KOPT-K1 (cell line): ENCODE data around the gene WNT3A.
"Not testable (repeated sequence)": the region's sequence is repeated elsewhere in the genome, so short reads cannot be mapped to it uniquely, and the experiment has no call there.

ENCODE experiments used
- H3K27ac ChIP-seq: fragments of 200-600 bp; sonication (generic); 2 replicates; pipeline ENCODE4 v1.5.1; 2016; ENCODE audit warnings: antibody characterized with exemption, mild to moderate bottlenecking, low read depth, low read length; ENCODE audit not compliant: poor library complexity, severe bottlenecking
- H3K36me3 ChIP-seq: fragments of 200-600 bp; sonication (generic); 2 replicates; pipeline ENCODE4 v1.5.1; 2017; ENCODE audit warnings: antibody characterized with exemption, mild to moderate bottlenecking, low read length, moderate library complexity; ENCODE audit not compliant: insufficient read depth
- H3K9me3 ChIP-seq: fragments of 200-600 bp; sonication (generic); 2 replicates; pipeline ENCODE4 v1.5.1; 2017; ENCODE audit warnings: antibody characterized with exemption, low read length, mild to moderate bottlenecking; ENCODE audit not compliant: insufficient read depth, poor library complexity, severe bottlenecking

Gene WNT3A

DNA sequence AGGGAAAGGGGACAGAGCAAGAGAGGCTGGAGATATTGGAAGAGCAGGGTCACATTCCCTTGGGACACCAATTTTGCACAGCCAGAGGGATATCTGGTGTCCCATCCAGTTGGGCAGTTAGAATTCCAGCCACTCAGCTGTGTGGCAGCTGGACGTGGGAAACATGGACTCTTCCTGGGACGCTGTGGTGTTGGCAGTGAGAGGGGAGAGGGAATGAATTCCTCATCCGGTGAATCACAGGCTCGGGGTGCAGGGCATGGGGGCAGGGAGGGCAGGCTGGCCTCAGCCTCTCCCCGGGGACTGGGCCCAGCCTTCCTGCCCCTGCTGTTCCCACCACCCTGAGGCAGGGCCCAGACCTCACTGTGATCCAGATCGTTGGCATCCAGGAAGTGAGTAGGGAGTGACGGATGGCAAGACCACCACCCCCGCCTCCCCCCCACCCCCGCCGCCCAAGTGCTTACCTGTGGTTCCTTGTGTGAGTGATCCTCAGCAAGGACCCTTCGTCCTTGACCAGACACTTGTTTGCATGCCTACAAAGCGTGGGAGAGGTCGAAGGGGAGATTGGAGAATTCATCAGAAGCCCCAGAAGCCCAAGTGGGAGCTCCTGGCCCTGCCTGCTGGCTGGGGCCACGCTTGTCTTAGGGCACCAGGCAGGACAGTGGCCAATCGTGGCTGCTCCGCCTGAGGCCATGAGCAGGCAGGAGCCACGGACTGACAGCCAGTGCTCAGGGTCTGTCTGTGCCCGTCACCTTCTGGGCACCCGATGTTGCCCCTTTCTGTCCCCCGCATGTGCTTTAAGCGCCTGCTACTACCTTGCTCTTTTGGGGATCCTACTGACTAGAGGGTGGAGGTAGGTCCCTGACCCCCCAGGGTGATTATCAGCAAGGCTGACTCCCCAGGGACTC is 8.7 kb downstream of the WNT3A start:
- H3K27ac ChIP-seq = no peak overlapping the region
- no peaks in the 10 kb centered on the region for H3K9me3 ChIP-seq
- H3K36me3 ChIP-seq = no peaks in the 10 kb centered on the region

DNA sequence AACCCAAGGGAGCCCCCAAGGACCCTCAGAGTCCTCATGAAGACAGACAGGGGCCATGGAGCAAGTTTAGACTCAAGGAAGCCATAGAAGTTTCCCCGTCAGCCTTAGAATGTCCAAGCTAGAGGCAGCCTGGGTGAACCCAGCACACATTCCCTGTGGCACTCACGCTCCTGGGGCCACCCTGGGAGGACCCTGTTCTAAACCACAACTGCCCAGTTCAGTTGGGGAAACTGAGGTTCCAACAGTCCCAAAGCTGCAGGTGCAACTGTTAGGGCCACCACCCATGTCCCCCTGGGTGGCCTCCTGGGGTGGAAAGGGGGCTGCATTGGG is 9.3 kb downstream of the WNT3A start:
- H3K36me3 ChIP-seq = no peaks in the 10 kb centered on the region
- no peaks in the 10 kb centered on the region for H3K9me3 ChIP-seq
- H3K27ac ChIP-seq = no peak overlapping the region

GRCh38 chr1:228016653-228017355 is 10.0 kb downstream of the WNT3A start:
- no peaks in the 10 kb centered on the region for H3K9me3 ChIP-seq
- H3K27ac ChIP-seq = no peak overlapping the region
- H3K36me3 ChIP-seq = no peaks in the 10 kb centered on the region

GRCh38 chr1:228017356-228018124 is 10.7 kb downstream of the WNT3A start:
- Histone ChIP-seq H3K36me3 (no peaks in the 10 kb centered on the region), H3K9me3 (no peaks in the 10 kb centered on the region), H3K27ac (no peak overlapping the region)

DNA sequence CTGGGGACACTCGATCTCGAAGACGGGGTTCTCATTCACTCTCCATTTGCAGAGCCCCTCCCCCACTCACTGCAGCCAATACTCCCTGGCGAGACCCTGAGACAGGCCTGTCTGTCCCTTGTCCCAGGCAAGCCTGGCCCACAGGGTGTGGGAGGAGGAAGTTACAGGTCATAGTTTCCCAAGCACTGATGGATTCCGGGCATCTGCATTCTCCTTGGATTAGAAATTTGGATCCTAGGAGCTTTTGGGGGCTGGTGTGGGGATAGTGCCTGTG is 11.3 kb downstream of the WNT3A start:
- H3K27ac ChIP-seq = no peak overlapping the region
- no peaks in the 10 kb centered on the region for H3K9me3 ChIP-seq
- H3K36me3 ChIP-seq = no peaks in the 10 kb centered on the region

DNA sequence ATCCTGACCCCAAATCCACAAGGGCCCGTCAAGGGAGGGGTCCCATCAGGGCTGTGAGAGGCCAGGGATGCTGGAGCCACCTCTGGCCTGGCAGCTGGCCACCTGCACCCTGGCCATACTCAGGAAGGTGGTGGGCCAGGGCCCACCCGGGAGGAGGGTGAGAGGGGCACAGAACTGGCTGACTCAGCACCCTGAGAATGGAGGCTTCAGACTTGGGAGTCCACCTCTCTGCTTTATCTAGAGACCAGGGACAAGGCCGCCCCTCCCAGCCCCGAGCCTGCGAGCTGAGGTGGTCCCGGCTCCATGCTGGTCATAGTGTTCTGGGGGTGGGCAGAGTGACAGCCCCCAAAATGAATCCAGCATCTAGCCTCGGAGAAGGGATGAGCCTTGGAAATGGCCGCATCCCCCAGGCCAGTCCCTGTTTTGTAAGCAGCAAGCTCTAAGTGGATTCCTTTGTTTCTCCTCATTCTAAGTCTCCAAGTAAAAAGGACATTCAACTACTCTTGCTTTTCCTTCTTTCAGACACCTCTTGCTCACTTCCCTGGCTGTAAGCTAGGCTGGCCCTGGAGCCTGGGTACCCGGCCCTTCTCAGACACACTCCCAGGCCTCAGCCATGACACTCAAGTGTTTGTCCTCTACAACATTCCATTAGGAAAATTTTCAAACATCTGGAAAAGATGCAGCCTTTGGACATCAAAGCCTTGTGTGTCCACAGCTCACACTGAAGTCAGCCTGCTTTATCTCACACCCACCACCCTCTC is 12.3 kb downstream of the WNT3A start:
- no peaks in the 10 kb centered on the region for H3K9me3 ChIP-seq
- no peak overlapping the region for H3K27ac ChIP-seq
- H3K36me3 ChIP-seq = no peaks in the 10 kb centered on the region

DNA sequence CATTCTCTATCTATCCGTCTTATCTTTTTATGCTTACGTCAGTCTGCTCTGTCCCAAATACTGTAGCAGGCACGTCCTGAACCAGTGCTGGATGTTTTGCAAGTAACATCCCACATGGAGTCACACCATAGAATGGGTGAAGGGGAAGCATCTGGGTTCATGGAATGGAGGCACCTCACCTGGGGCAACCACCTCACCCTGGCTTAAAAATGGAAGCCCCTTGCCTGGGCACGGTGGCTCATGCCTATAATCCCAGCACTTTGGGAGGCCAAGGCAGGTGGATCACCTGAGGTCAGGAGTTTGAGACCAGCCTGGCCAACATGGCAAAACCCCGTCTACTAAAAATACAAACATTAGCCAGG is 12.9 kb downstream of the WNT3A start:
- H3K36me3 ChIP-seq, H3K9me3 ChIP-seq, H3K27ac ChIP-seq: not testable (repeated sequence)

GRCh38 chr1:228020686-228021354 is 14.0 kb downstream of the WNT3A start:
- no peak overlapping the region for H3K27ac ChIP-seq
- H3K36me3 ChIP-seq = no peaks in the 10 kb centered on the region
- no peaks in the 10 kb centered on the region for H3K9me3 ChIP-seq

- no peaks in the 10 kb centered on the region for H3K9me3 ChIP-seq
- H3K36me3 ChIP-seq = no peaks in the 10 kb centered on the region
- no peak overlapping the region for H3K27ac ChIP-seq
These were observed 14.7 kb downstream of the WNT3A start for GRCh38 chr1:228021355-228022030.

- H3K9me3 ChIP-seq = no peaks in the 10 kb centered on the region
- no peak overlapping the region for H3K27ac ChIP-seq
- no peaks in the 10 kb centered on the region for H3K36me3 ChIP-seq
These were observed 15.9 kb downstream of the WNT3A start for GRCh38 chr1:228022571-228023293.

DNA sequence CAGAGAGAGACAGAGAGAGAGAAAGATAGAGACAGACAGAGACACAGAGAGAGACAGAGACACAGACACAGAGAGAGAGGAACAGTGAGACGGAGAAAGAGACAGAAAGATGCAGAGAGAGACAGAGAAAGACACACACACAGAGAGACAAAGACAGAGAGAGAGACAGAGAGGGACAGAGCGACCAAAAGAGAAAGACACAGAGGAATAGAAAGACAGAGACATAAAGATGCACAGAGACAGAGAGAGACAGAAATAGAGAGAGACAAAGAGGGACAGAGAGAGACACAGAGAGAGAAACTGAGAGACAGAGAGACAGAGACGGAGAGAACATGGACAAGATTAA is 16.5 kb downstream of the WNT3A start:
- no peaks in the 10 kb centered on the region for H3K9me3 ChIP-seq
- no peak overlapping the region for H3K27ac ChIP-seq
- no peaks in the 10 kb centered on the region for H3K36me3 ChIP-seq

DNA sequence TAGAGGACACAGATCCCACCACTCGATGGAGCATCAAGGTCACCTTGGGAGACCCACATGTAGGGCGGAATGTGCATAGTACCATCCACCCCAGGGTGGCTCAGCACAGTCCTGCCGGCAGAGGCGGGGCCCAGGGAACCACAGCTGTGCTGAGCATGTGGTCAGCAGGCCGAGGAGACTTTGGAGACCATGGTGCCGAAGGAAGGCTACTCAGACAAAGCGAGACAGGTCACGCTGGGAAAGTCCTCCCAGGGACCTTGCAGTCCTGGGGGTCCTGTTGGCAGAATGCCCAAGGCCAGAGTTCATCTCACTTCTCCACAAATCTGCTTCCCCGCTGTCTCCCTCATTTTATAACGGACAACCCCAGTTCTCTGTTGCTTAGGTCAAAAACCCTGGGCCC is 22.5 kb downstream of the WNT3A start:
- H3K27ac ChIP-seq = no peak overlapping the region
- no peaks in the 10 kb centered on the region for H3K36me3 ChIP-seq
- peaks cover 4% of the 10 kb centered on the region for H3K9me3 ChIP-seq

- Histone ChIP-seq H3K36me3 (no peaks in the 10 kb centered on the region), H3K9me3 (peaks cover 4% of the 10 kb centered on the region), H3K27ac (no peak overlapping the region)
These were observed 23.8 kb downstream of the WNT3A start for GRCh38 chr1:228030451-228031201.
